GM21526 (cell line): ENCODE results near the gene ALK.

ENCODE experiments used
- ATAC-seq: cut with Tn5 transposase; IDR thresholded peaks from one replicate; pipeline ENCODE4 v1.9.1; 2021; ENCODE audit warnings: moderate library complexity; ENCODE audit not compliant: unreplicated experiment, low FRiP score

The ALK gene

GRCh38 chr2:29477186-29477585 is 444.2 kb downstream of the ALK start:
- no peak for ATAC-seq

DNA sequence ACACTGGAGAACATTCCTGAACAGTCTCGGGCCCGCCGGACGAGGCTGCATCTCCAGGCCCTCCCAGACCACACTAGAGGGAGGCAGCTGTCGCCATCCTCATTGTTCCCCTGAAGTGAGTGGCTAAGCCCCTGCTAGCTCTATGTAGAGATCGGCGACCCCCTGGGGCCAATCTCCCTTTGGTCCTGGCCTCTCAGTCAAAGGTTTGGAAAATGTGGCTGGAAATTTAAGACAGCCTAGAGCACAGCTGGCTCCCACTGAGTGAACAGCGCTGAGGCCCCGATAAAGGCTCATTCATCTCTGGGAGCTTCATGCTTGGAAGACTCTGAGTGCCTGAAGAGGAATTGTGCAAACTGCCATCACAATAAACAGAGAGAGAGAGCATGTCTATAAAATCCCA is 445.9 kb downstream of the ALK start:
- no peak for ATAC-seq

DNA sequence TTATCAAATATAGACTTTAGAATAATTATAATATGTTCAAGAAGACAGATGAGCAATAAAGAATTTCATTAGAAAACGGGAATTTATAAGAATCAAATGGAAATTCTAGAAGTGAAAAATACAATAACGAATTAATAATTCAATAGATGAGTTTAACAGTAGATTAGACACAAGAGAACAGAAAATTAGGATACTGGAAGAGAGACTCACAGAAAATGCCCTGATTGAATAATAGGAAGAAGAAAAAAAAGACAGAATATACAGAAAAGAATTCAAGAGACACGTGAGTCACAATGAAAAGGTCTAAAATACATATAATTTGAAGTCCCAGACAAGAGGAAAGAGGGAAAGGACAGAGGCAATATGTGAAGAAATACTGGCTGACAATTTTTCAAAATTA is 451.4 kb downstream of the ALK start:
- no peak for ATAC-seq

- ATAC-seq: no peak
These were observed 451.9 kb downstream of the ALK start for GRCh38 chr2:29469516-29469915.

DNA sequence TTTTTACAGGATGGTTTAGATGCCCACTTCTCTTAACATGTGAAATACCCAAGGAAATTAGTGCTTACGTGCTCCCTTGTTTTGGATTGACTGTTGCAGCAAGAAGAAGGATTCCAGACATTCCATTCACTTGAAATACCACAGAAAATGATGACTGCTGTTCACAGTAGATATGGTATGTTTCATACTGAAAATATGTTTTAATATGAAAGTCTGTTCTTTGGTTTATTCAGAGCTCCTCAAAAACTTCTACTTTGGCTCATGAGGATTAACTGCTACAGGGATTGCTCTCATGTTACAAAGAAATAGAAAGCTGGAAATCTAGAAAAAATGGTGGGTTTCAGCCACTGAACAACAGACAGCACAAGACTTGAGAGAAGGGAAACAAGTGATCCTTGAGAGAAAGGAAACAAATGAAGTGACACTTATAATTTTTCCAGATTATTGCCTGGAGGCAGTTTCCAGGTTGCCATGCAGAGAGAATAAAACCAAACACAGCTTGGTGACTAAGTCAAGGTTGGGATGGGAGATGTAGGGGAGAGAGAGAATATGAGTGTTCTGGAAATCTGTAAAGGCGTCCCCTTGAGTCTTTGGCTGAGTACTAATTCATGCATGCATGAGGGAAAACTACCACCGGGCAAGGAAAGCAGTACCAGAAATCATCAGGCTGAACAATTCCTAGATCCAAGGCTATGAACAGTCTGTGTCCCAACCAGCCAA is 458.0 kb downstream of the ALK start:
- ATAC-seq: no peak

DNA sequence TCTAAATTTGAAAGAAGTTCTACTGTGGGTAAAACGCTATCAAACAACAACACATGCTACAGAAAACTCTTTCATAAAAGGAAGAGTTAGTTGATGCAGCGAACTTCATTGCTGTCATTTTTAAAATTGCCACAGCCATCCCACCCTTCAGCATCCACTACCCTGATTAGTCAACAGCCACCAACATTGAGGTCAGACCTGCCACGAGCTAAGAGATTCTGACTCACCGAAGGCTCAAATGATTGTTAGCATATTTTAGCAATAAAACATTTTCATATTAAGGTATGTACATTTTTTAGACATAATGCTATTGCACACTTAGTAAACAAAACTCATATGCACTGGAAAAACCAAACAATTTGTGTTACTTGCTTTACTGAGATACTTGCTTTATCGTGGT is 459.1 kb downstream of the ALK start:
- no peak for ATAC-seq

GRCh38 chr2:29460190-29460589 is 461.2 kb downstream of the ALK start:
- ATAC-seq: no peak

- ATAC-seq: no peak
These were observed 461.8 kb downstream of the ALK start for GRCh38 chr2:29459445-29460179.

DNA sequence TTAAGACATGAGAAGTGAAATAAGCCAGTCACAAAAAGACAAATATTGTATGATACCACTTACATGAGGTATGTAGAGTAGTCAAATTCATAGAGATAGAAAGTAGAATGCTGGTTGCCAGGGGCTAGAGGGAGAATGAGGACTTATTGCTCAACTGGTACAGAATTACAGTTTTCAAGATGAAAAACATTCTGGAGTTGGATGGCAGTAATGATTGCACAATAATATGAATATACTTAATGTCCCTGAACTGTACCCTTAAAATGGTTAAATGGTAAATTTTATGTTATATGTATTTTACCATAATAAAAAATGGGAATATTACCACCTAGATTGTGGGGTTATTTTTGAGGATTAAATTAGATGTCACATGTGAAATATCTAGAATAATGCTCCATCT is 465.0 kb downstream of the ALK start:
- ATAC-seq: no peak

DNA sequence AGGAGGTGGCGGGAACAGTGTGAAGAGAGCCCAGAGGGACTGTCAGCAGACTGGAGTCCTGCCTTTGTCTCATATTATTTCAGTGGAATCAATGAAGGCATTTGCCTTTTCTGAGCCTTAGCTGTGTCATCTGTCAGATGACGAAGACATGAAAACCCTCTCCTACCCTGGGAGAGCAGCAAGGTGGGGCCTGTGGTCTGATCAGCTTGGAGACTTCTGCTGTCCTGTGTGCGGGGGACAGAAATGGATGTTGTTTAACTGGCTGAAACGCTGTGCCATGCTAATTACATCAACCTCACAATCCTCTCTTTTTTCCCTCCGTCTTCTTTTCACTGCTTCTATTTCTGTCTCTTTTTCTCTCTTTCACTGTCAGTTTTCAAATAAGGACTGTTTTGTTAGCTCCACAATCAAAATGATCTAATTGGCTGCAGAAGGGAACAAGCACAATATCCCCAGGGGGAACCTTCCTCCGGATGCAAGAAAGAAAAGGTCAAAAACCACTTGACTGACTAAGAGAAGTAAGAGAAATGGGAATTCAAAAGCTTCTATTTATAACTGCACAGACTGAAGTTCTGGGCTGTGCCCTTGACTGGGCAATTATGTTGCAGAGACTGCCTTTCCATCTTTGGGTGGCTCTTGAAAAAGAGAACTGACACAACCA is 466.1 kb downstream of the ALK start:
- ATAC-seq: no peak

- no peak for ATAC-seq
These were observed 469.4 kb downstream of the ALK start for GRCh38 chr2:29452036-29452435.

DNA sequence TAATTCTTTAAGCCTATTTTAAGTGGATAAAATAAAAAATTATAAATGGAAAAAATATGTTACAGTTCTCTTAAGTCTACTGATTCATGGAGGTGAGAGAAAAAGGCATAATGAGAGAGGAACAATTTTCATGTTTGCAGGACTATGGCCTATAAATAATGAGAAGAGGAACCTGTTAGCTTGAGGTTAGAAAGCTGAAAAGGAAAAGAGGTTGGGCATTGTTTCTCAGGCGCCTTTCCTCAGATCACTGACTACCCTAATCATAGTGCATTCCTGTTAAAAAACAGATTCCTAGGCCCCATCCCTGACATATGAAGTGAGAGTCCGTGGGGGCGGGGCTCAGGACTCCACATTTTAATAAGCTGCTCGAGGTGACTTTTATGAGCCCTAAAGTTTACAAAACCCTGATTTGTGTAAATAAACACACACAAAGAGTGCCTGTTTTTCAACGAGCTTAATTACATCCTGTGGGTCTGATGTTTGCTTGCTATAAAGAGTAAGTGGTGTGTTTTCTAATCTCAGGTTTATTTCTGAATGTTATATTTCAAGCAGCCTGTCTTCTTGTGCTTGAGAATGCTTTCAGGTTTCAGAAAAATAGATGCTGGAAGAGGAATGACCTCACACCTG is 470.7 kb downstream of the ALK start:
- no peak for ATAC-seq

DNA sequence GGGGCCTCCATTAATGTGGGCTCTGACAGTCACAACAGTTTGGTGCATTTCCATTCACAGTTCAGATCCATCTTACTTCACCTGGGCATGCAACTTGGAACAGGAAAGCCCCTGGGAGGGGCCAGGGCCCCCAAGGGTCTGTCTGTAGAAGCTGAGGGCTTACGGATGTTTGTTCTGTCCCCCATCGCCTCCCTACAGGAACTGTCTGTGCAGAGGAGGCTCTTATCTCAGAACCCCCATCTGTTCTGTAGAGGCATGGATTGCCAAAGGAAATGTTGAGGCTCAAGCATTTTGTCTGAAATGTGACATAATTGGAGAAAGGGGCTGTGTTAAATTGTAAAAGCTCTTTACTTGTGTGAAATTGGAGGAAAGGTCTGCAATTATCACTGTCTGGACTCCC is 471.9 kb downstream of the ALK start:
- no peak for ATAC-seq

DNA sequence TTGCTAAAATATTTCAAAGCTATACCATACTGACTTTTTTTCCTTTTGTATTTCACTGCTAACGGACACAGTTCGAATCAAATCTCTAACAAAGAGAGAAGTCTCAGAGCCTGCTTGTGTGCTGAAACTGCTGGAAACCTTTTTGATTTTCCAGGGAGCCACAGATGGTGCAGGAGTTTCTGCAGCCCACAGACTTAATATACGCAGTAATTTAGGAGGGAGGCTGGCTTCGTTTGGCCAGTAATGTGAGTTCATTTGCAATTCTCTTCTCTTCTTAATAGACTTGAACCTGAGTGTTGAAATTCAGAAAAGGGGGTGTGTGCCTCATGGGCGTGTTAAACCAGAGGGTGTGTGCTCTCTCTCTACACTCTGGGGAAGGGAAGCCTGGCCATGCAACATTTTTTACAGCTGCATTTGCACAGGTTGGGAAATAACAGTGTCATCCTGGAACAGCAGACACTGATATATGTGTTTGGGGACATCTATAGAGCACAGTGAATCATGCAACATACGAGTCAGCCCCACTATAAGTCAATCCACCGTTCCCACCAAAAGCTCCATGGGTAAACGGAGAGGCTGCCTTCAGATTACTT is 473.2 kb downstream of the ALK start:
- no peak for ATAC-seq

DNA sequence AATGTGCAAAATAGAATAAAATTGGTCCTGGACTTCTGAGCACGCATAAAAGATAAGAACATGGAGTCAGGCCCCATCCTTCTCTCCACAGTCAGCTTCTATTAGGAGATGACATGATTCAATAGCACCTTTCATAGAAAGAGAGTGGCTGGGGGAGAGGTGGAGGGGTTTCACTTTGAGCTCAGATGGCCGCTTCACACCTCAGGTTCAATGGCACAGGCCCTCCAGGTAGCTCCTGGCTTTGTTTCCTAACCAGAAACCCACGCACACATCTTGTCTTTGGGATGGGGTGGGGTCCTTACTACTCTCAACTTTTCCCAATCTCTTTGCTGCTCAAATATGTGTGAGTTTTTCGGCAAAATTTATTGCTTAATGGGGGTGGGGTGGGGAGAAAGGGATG is 473.9 kb downstream of the ALK start:
- ATAC-seq: no peak

DNA sequence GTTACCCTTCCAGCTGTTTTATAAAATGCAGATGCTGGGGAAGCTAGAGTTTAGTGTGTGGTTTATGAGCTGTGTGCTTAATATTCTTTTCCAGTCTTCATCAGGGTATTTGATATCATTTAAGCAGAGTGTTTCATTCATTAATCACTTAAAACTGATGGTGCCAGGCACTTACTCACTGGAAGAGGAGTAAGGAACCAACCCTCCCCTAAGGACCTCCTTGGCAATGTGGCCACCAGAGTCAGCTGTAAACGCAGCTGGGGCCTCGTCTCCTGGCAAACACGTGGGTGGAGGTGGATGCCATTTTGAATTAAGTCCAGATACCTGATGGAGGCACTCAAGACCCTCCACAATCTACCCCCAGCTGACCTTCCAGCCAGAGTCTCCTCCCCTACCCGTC is 474.5 kb downstream of the ALK start:
- ATAC-seq: no peak

- ATAC-seq: no peak
These were observed 477.2 kb downstream of the ALK start for GRCh38 chr2:29444150-29444549.

GRCh38 chr2:29443627-29444026 is 477.8 kb downstream of the ALK start:
- no peak for ATAC-seq

DNA sequence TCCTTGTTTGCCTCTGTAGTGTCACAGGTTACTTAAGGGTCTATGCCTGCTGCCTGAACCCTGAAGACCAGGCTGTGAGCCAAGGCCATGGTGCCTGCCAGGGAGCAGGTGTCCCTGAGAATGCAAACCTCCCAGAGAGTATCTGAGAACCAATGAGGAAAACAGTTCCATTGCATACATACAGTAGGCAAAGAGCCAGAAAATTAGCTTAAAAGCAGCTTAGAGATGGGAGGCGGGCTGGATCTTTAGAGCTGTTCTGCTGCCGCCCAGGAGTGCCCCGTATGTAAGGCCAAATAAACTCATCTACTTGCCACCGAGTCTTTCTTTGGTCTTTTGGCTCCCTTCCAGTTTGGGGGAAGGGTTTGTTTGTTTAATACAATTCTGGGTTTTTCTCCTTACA is 478.2 kb downstream of the ALK start:
- no peak for ATAC-seq

GRCh38 chr2:29440921-29441623 is 480.3 kb downstream of the ALK start:
- ATAC-seq: no peak
